SK-N-SH (cell line): ENCODE results near the gene TFDP2. TPM values are rescaled to one million over a fixed set of nuclear protein-coding genes. Genes with fewer than 3 reads are reported as not detected.

Source experiments
- CTCF ChIA-PET: fragments of 300-600, 350-600 bp; formaldehyde crosslinking; extraction: SDS; loops from one replicate; lab custom pipeline; 2021; lab: Yijun Ruan, JAX
- POLR2A ChIA-PET: fragments of 350-600 bp; sonication (Branson Sonifier 250); formaldehyde crosslinking; extraction: SDS; loops from one replicate; lab custom pipeline; 2020; ENCODE audit warnings: antibody characterized with exemption, inconsistent platforms; lab: Yijun Ruan, JAX
- DNase-seq: peaks from one replicate; pipeline ENCODE4 v3.0.0; 2012
- H2AFZ ChIP-seq: fragments of 200-600 bp; sonication (generic); 2 replicates; pipeline ENCODE4 v1.8.1; 2016; ENCODE audit warnings: antibody characterized with exemption, mild to moderate bottlenecking, low read depth
- H3F3A ChIP-seq: fragments of 200-600 bp; sonication (generic); replicated peaks from 2 replicates; pipeline ENCODE3; 2016; ENCODE audit warnings: antibody characterized with exemption, mild to moderate bottlenecking; ENCODE audit not compliant: insufficient read depth
- H3K27ac ChIP-seq, 2 experiments: fragments of 200-500 bp in 1 of 2; fragments of 200-600 bp in 1 of 2; sonication (Bioruptor generic) in 1 of 2; sonication (generic), shearing (Covaris generic) in 1 of 2; 2 replicates each; pipeline versions ENCODE4 v1.5.1 to v1.6.1; 2014 to 2016; ENCODE audit warnings: low read depth in 2 of 2, inconsistent platforms in 1 of 2, low read length in 1 of 2, mild to moderate bottlenecking in 1 of 2, mixed read lengths in 1 of 2
- H3K27me3 ChIP-seq: fragments of 200-600 bp; sonication (generic), shearing (Covaris generic); 2 replicates; pipeline ENCODE4 v1.6.1; 2016; ENCODE audit warnings: mixed run types; ENCODE audit not compliant: insufficient read depth
- H3K36me3 ChIP-seq, 2 experiments: fragments of 200-500 bp in 1 of 2; fragments of 200-600 bp in 1 of 2; sonication (Bioruptor generic) in 1 of 2; sonication (generic) in 1 of 2; replicated peaks in 1 of 2; 2 replicates each; pipeline versions ENCODE3 to v1.5.1; 2014 to 2016; ENCODE audit warnings: low read length in 1 of 2, mild to moderate bottlenecking in 1 of 2; ENCODE audit not compliant: insufficient read depth in 2 of 2, control insufficient read depth in 1 of 2
- H3K4me1 ChIP-seq, 2 experiments: fragments of 200-500 bp in 1 of 2; fragments of 200-600 bp in 1 of 2; sonication (Bioruptor generic) in 1 of 2; sonication (generic), shearing (Covaris generic) in 1 of 2; 2 replicates each; pipeline versions ENCODE4 v1.5.1 to v1.6.1; 2014 to 2016; ENCODE audit warnings: low read depth in 1 of 2, low read length in 1 of 2, mixed run types in 1 of 2; ENCODE audit not compliant: insufficient read depth in 2 of 2, control insufficient read depth in 1 of 2
- H3K4me2 ChIP-seq: fragments of 200-600 bp; sonication (generic), shearing (Covaris generic); 2 replicates; pipeline ENCODE4 v1.6.1; 2017; ENCODE audit warnings: mixed run types
- H3K4me3 ChIP-seq, 2 experiments: fragments of 200-500 bp in 1 of 2; fragments of 200-600 bp in 1 of 2; sonication (Bioruptor generic) in 1 of 2; sonication (generic), shearing (Covaris generic) in 1 of 2; 2 replicates each; pipeline versions ENCODE4 v1.5.1 to v1.8.1; 2014 to 2016; ENCODE audit warnings: low read depth in 2 of 2, inconsistent platforms in 1 of 2, low read length in 1 of 2, mild to moderate bottlenecking in 1 of 2, mixed read lengths in 1 of 2, moderate library complexity in 1 of 2
- H3K79me2 ChIP-seq: fragments of 200-600 bp; sonication (generic); 2 replicates; pipeline ENCODE4 v1.8.1; 2017; ENCODE audit warnings: mild to moderate bottlenecking; ENCODE audit not compliant: insufficient read depth
- H3K9ac ChIP-seq: fragments of 200-600 bp; sonication (generic); 2 replicates; pipeline ENCODE4 v1.6.1; 2017; ENCODE audit warnings: mixed run types
- H3K9me2 ChIP-seq: fragments of 200-600 bp; sonication (generic); 2 replicates; pipeline ENCODE4 v1.6.1; 2017; ENCODE audit warnings: mixed run types
- H3K9me3 ChIP-seq: fragments of 200-600 bp; sonication (generic); 2 replicates; pipeline ENCODE4 v1.6.1; 2017; ENCODE audit warnings: mixed run types, mild to moderate bottlenecking, moderate library complexity
- H4K20me1 ChIP-seq: fragments of 200-600 bp; sonication (generic); 2 replicates; pipeline ENCODE4 v1.6.1; 2017; ENCODE audit warnings: mild to moderate bottlenecking, mixed run types; ENCODE audit not compliant: insufficient read depth
- CHD2 ChIP-seq: fragments of 150-350 bp; IDR thresholded peaks from 2 replicates; pipeline ENCODE4 v1.6.1; 2018; ENCODE audit warnings: low read length; ENCODE audit not compliant: partially characterized antibody
- ELF1 ChIP-seq: IDR thresholded peaks from 2 replicates; pipeline ENCODE4 v1.4.0; 2012
- FOSL2 ChIP-seq: IDR thresholded peaks from 2 replicates; pipeline ENCODE4 v1.4.0; 2012; ENCODE audit warnings: low read depth, mild to moderate bottlenecking, moderate library complexity, borderline replicate concordance
- FOXM1 ChIP-seq: IDR thresholded peaks from 2 replicates; pipeline ENCODE4 v1.4.0; 2012; ENCODE audit warnings: low read depth, mild to moderate bottlenecking
- JUND ChIP-seq: IDR thresholded peaks from 2 replicates; pipeline ENCODE4 v1.4.0; 2012
- MAX ChIP-seq: IDR thresholded peaks from 2 replicates; pipeline ENCODE4 v1.4.0; 2012; ENCODE audit warnings: low read depth
- MXI1 ChIP-seq: IDR thresholded peaks from 2 replicates; pipeline ENCODE4 v1.6.1; 2012; ENCODE audit warnings: mild to moderate bottlenecking, low read depth, low read length, improper control_type of control experiment
- NRF1 ChIP-seq: IDR thresholded peaks from 2 replicates; pipeline ENCODE4 v1.6.1; 2012; ENCODE audit warnings: low read depth, mild to moderate bottlenecking, low read length
- PBX3 ChIP-seq: IDR thresholded peaks from 2 replicates; pipeline ENCODE4; 2012
- RAD21 ChIP-seq: IDR thresholded peaks from 2 replicates; pipeline ENCODE4 v1.6.1; 2012; ENCODE audit warnings: mild to moderate bottlenecking, low read length
- REST ChIP-seq: IDR thresholded peaks from 2 replicates; pipeline ENCODE4 v1.6.1; 2012; ENCODE audit warnings: mild to moderate bottlenecking, low read depth, low read length, moderate library complexity
- RXRA ChIP-seq: IDR thresholded peaks from 2 replicates; pipeline ENCODE4 v1.4.0; 2012; ENCODE audit warnings: low read depth, mild to moderate bottlenecking, borderline replicate concordance
- SIN3A ChIP-seq: IDR thresholded peaks from 2 replicates; pipeline ENCODE4 v1.6.1; 2012; ENCODE audit warnings: low read depth, mild to moderate bottlenecking, low read length, moderate library complexity, borderline replicate concordance
- SMC3 ChIP-seq: IDR thresholded peaks from 2 replicates; pipeline ENCODE4 v1.6.1; 2012; ENCODE audit warnings: low read depth, low read length, improper control_type of control experiment
- TCF12 ChIP-seq: IDR thresholded peaks from 2 replicates; pipeline ENCODE4 v1.4.0; 2012
- TEAD4 ChIP-seq: IDR thresholded peaks from 2 replicates; pipeline ENCODE4 v1.4.0; 2012; ENCODE audit warnings: mild to moderate bottlenecking, borderline replicate concordance; ENCODE audit not compliant: insufficient read depth
- USF1 ChIP-seq: IDR thresholded peaks from 2 replicates; pipeline ENCODE4 v1.4.0; 2012; ENCODE audit warnings: low read depth, borderline replicate concordance
- YY1 ChIP-seq: IDR thresholded peaks from 2 replicates; pipeline ENCODE4 v1.4.0; 2012; ENCODE audit warnings: low read depth, mild to moderate bottlenecking
- WGBS: methylation state at CpG from one replicate; pipeline ENCODE4 v1.1.6; 2017; ENCODE audit warnings: low lambda C conversion rate; 5-methylcytosine and 5-hydroxymethylcytosine counted together
- polyA plus RNA-seq, 3 experiments: library from polyadenylated mRNA; depleted of rRNA; stranded (reverse); fragments of >200 nt; gene quantifications; 2 replicates each; pipeline ENCODE4 v1.2.3, GENCODE V29; 2012

Gene TFDP2
- polyA plus RNA-seq, 1 of the 3 experiments (the other 2 are of a cell fraction): 8.6 TPM

- no peaks in the 10 kb centered on the region for H3K79me2 ChIP-seq
- H2AFZ ChIP-seq: no peak overlapping the region
- H3K36me3 ChIP-seq: peaks cover 0 to 10% of the 10 kb centered on the region in 2 experiments
- 91% methylated on average over 7 of the region's 10 CpGs for WGBS
- no peaks in the 10 kb centered on the region for H3K9me2 ChIP-seq
- no peak overlapping the region for H3K27ac ChIP-seq
- H3K4me2 ChIP-seq: no peak overlapping the region
- H3K9ac ChIP-seq: no peak overlapping the region
- ChIA-PET POLR2A (no interaction called here), CTCF (no interaction called here)
- no peaks in the 10 kb centered on the region; a peak in 1 of 4 replicates for H3K4me1 ChIP-seq
- no peaks in the 10 kb centered on the region for H3F3A ChIP-seq
- H3K27me3 ChIP-seq: no peaks in the 10 kb centered on the region
- H4K20me1 ChIP-seq: no peaks in the 10 kb centered on the region
- H3K9me3 ChIP-seq: no peaks in the 10 kb centered on the region
- TF ChIP-seq CHD2 (no peak), ELF1 (no peak), TCF12 (no peak), FOSL2 (no peak), JUND (no peak), RXRA (no peak), USF1 (no peak), PBX3 (no peak), SMC3 (no peak), NRF1 (no peak), YY1 (no peak), MAX (no peak), REST (no peak), SIN3A (no peak), FOXM1 (no peak), TEAD4 (no peak), MXI1 (no peak), RAD21 (no peak)
- no peak for DNase-seq
- H3K4me3 ChIP-seq: no peak overlapping the region
Observed at GRCh38 chr3:141949399-141949798, 199.9 kb downstream of the TFDP2 start.
